HG02943 (cell line): ENCODE measurements around the gene TTLL11.
A peak's percentile ranks its signal among the peaks of the same experiment; 100 is the strongest.
"Not testable (repeated sequence)": the region's sequence is repeated elsewhere in the genome, so short reads cannot be mapped to it uniquely, and the experiment has no call there.

Experiments
- ATAC-seq: cut with Tn5 transposase; IDR thresholded peaks from one replicate; pipeline ENCODE4 v1.9.1; 2021; ENCODE audit warnings: mild to moderate bottlenecking, low read depth, moderate library complexity; ENCODE audit not compliant: unreplicated experiment

TTLL11 gene

GRCh38 chr9:121981118-121981883 is 111.8 kb downstream of the TTLL11 start:
- no peak for ATAC-seq

GRCh38 chr9:121980665-121981064 is 112.4 kb downstream of the TTLL11 start:
- not testable (repeated sequence) for ATAC-seq

- ATAC-seq = no peak
Observed at GRCh38 chr9:121979736-121980135, 113.4 kb downstream of the TTLL11 start.

- no peak for ATAC-seq
Observed at GRCh38 chr9:121976751-121977150, 116.4 kb downstream of the TTLL11 start.

- no peak for ATAC-seq
Observed at GRCh38 chr9:121975801-121976277, 117.3 kb downstream of the TTLL11 start.

GRCh38 chr9:121974421-121974820 is 118.7 kb downstream of the TTLL11 start:
- ATAC-seq = no peak

GRCh38 chr9:121972501-121972981 is 120.6 kb downstream of the TTLL11 start:
- peak; percentile 83 for ATAC-seq

GRCh38 chr9:121968056-121968455 is 125.1 kb downstream of the TTLL11 start:
- ATAC-seq = no peak

- no peak for ATAC-seq
Observed at GRCh38 chr9:121966706-121967105, 126.4 kb downstream of the TTLL11 start.

GRCh38 chr9:121963528-121963995 is 129.5 kb downstream of the TTLL11 start:
- ATAC-seq = no peak

- ATAC-seq = no peak
Observed at GRCh38 chr9:121962421-121962820, 130.7 kb downstream of the TTLL11 start.

GRCh38 chr9:121960665-121961064 is 132.4 kb downstream of the TTLL11 start:
- ATAC-seq = no peak

- ATAC-seq = no peak
Observed at GRCh38 chr9:121958530-121958929, 134.6 kb downstream of the TTLL11 start.

- ATAC-seq = no peak
Observed at GRCh38 chr9:121956808-121957207, 136.3 kb downstream of the TTLL11 start.

GRCh38 chr9:121955649-121956048 is 137.5 kb downstream of the TTLL11 start:
- ATAC-seq = no peak

- no peak for ATAC-seq
Observed at GRCh38 chr9:121954477-121955140, 138.5 kb downstream of the TTLL11 start.

GRCh38 chr9:121952611-121953010 is 140.5 kb downstream of the TTLL11 start:
- no peak for ATAC-seq

GRCh38 chr9:121950866-121951265 is 142.2 kb downstream of the TTLL11 start:
- no peak for ATAC-seq

- ATAC-seq = no peak
Observed at GRCh38 chr9:121950441-121950840, 142.7 kb downstream of the TTLL11 start.

- ATAC-seq = no peak
Observed at GRCh38 chr9:121949766-121950165, 143.3 kb downstream of the TTLL11 start.

- no peak for ATAC-seq
Observed at GRCh38 chr9:121949364-121949763, 143.7 kb downstream of the TTLL11 start.

GRCh38 chr9:121947775-121948174 is 145.3 kb downstream of the TTLL11 start:
- ATAC-seq = no peak
